H9 (cell line): ENCODE data around the gene FBXO21. TPM values are rescaled to one million over a fixed set of nuclear protein-coding genes. Genes with fewer than 3 reads are reported as not detected.

Source experiments
- DNase-seq: peaks from one replicate; pipeline ENCODE4 v3.0.0-alpha.2; 2017
- H2AFZ ChIP-seq: one replicate; pipeline ENCODE4 v1.6.1; 2013; ENCODE audit warnings: mild to moderate bottlenecking, low read length, control low read depth, moderate library complexity
- H2AK5ac ChIP-seq: 2 replicates; pipeline ENCODE4 v1.6.1; 2013; ENCODE audit warnings: low read length, control low read depth, mixed read lengths; ENCODE audit not compliant: insufficient read length
- H2BK120ac ChIP-seq: one replicate; pipeline ENCODE4 v1.6.1; 2013; ENCODE audit warnings: low read depth, mild to moderate bottlenecking, low read length, control low read depth, inconsistent platforms; ENCODE audit not compliant: poor library complexity, severe bottlenecking
- H2BK12ac ChIP-seq: 2 replicates; pipeline ENCODE4 v1.6.1; 2013; ENCODE audit warnings: low read length, control low read depth, mixed read lengths, low read depth; ENCODE audit not compliant: insufficient read length
- H2BK15ac ChIP-seq: 2 replicates; pipeline ENCODE4 v1.6.1; 2013; ENCODE audit warnings: low read depth, low read length, control low read depth
- H2BK20ac ChIP-seq: one replicate; pipeline ENCODE4 v1.6.1; 2013; ENCODE audit warnings: low read depth, mild to moderate bottlenecking, low read length, control low read depth, inconsistent platforms; ENCODE audit not compliant: poor library complexity, severe bottlenecking
- H2BK5ac ChIP-seq: 2 replicates; pipeline ENCODE4 v1.6.1; 2013; ENCODE audit warnings: low read length, control low read depth, mixed read lengths; ENCODE audit not compliant: insufficient read length
- H3K14ac ChIP-seq: 2 replicates; pipeline ENCODE4 v1.6.1; 2013; ENCODE audit warnings: low read length, control low read depth; ENCODE audit not compliant: insufficient read depth
- H3K18ac ChIP-seq: 2 replicates; pipeline ENCODE4 v1.6.1; 2013; ENCODE audit warnings: low read depth, mild to moderate bottlenecking, mixed read lengths, low read length, control low read depth; ENCODE audit not compliant: insufficient read length
- H3K23ac ChIP-seq: 2 replicates; pipeline ENCODE4 v1.6.1; 2013; ENCODE audit warnings: low read length, control low read depth, mixed read lengths, low read depth; ENCODE audit not compliant: insufficient read length
- H3K23me2 ChIP-seq: 2 replicates; pipeline ENCODE4 v1.6.1; 2013; ENCODE audit warnings: low read depth, mild to moderate bottlenecking, mixed read lengths, low read length, control low read depth; ENCODE audit not compliant: insufficient read length, poor library complexity, severe bottlenecking
- H3K27ac ChIP-seq: 2 replicates; pipeline ENCODE4 v1.5.1; 2013; ENCODE audit warnings: low read length, control low read depth, mixed read lengths, low read depth; ENCODE audit not compliant: insufficient read length
- H3K27me3 ChIP-seq: 2 replicates; pipeline ENCODE4 v1.6.1; 2013; ENCODE audit warnings: low read length, control low read depth, inconsistent platforms; ENCODE audit not compliant: insufficient read depth
- H3K4ac ChIP-seq: 2 replicates; pipeline ENCODE4 v1.6.1; 2013; ENCODE audit warnings: low read depth, mild to moderate bottlenecking, control low read depth, inconsistent platforms, low read length, moderate library complexity
- H3K4me1 ChIP-seq: 2 replicates; pipeline ENCODE4 v1.6.1; 2013; ENCODE audit warnings: low read length, control low read depth, inconsistent platforms; ENCODE audit not compliant: insufficient read depth
- H3K4me2 ChIP-seq: 2 replicates; pipeline ENCODE4 v1.6.1; 2013; ENCODE audit warnings: low read length, control low read depth, mixed read lengths; ENCODE audit not compliant: insufficient read length, insufficient read depth
- H3K56ac ChIP-seq: 2 replicates; pipeline ENCODE4 v1.6.1; 2013; ENCODE audit warnings: low read depth, mild to moderate bottlenecking, mixed read lengths, low read length, control low read depth; ENCODE audit not compliant: insufficient read length
- H3K79me1 ChIP-seq: 2 replicates; pipeline ENCODE4 v1.6.1; 2013; ENCODE audit warnings: low read depth, mild to moderate bottlenecking, moderate library complexity, low read length, control low read depth, inconsistent platforms; ENCODE audit not compliant: insufficient read depth, poor library complexity, severe bottlenecking
- H3K79me2 ChIP-seq: 2 replicates; pipeline ENCODE4 v1.6.1; 2013; ENCODE audit warnings: low read length, control low read depth, inconsistent platforms; ENCODE audit not compliant: insufficient read depth
- H3K9ac ChIP-seq: 2 replicates; pipeline ENCODE4 v1.6.1; 2013; ENCODE audit warnings: low read length, control low read depth, mixed read lengths; ENCODE audit not compliant: insufficient read length; ENCODE audit errors: extremely low read depth
- H3K9me3 ChIP-seq: one replicate; pipeline ENCODE4 v1.6.1; 2013; ENCODE audit warnings: low read depth, low read length, inconsistent platforms; ENCODE audit not compliant: control insufficient read depth
- H3T11ph ChIP-seq: one replicate; pipeline ENCODE4 v1.6.1; 2013; ENCODE audit warnings: mild to moderate bottlenecking, low read length, control low read depth, inconsistent platforms
- H4K20me1 ChIP-seq: one replicate; pipeline ENCODE4 v1.6.1; 2013; ENCODE audit not compliant: control insufficient read depth, insufficient read length, insufficient read depth
- H4K5ac ChIP-seq: 2 replicates; pipeline ENCODE4 v1.6.1; 2013; ENCODE audit warnings: low read depth, mild to moderate bottlenecking, mixed read lengths, low read length, control low read depth; ENCODE audit not compliant: insufficient read length
- H4K8ac ChIP-seq: replicated peaks from 2 replicates; pipeline ENCODE4 v1.6.1; 2013; ENCODE audit warnings: low read length, control low read depth, mixed read lengths, low read depth; ENCODE audit not compliant: insufficient read length
- H4K91ac ChIP-seq: 2 replicates; pipeline ENCODE4 v1.6.1; 2013; ENCODE audit warnings: low read depth, mild to moderate bottlenecking, moderate library complexity, mixed read lengths, low read length, control low read depth; ENCODE audit not compliant: insufficient read length
- H3K27ac Mint-ChIP-seq, 3 experiments: 2 replicates in 2 of 3; 3 replicates in 1 of 3; pipeline ENCODE4 v1.8.0; 2020 to 2021; ENCODE audit warnings: mixed read lengths in 3 of 3, mild to moderate bottlenecking in 1 of 3, moderate library complexity in 1 of 3
- H3K27me3 Mint-ChIP-seq: 2 replicates; pipeline ENCODE4 v1.8.0; 2021; ENCODE audit warnings: low read depth, mild to moderate bottlenecking, moderate library complexity, mixed read lengths
- H3K36me3 Mint-ChIP-seq, 3 experiments: 2 replicates in 2 of 3; 3 replicates in 1 of 3; pipeline ENCODE4 v1.8.0; 2020 to 2021; ENCODE audit warnings: low read depth in 3 of 3, mixed read lengths in 3 of 3; ENCODE audit not compliant: insufficient read depth in 1 of 3
- H3K4me1 Mint-ChIP-seq, 2 experiments: 2 replicates each; pipeline ENCODE4 v1.8.0; 2020; ENCODE audit warnings: mixed read lengths in 2 of 2
- H3K4me3 Mint-ChIP-seq, 2 experiments: 2 replicates in 1 of 2; 3 replicates in 1 of 2; pipeline ENCODE4 v1.8.0; 2020 to 2021; ENCODE audit warnings: mild to moderate bottlenecking in 2 of 2, mixed read lengths in 2 of 2, moderate library complexity in 1 of 2
- H3K9me3 Mint-ChIP-seq, 2 experiments: 2 replicates in 1 of 2; 3 replicates in 1 of 2; pipeline ENCODE4 v1.8.0; 2020; ENCODE audit warnings: mild to moderate bottlenecking in 2 of 2, mixed read lengths in 2 of 2, moderate library complexity in 1 of 2
- CTCF ChIP-seq: fragments of 200-600 bp; sonication (generic); conservative IDR thresholded peaks from 3 replicates; pipeline ENCODE4 v1.8.0; 2021; ENCODE audit warnings: antibody characterized with exemption, mild to moderate bottlenecking
- WGBS: extraction: QIAGEN DNeasy Blood & Tissue Kit; methylation state at CpG from one replicate; pipeline ENCODE4 v1.1.7; 2013; ENCODE audit warnings: missing lambda C conversion rate, low lambda C conversion rate, mixed read lengths; ENCODE audit not compliant: insufficient read length; ENCODE audit errors: extremely low coverage; 5-methylcytosine and 5-hydroxymethylcytosine counted together
- total RNA-seq: library from RNA; stranded (reverse); gene quantifications from 2 replicates; pipeline ENCODE4 v1.2.1, GENCODE V29; 2021

Gene FBXO21
- total RNA-seq, 1 experiment from 2014 or later = 58.6 TPM

GRCh38 chr12:117235261-117235660, 45.0 kb upstream of the FBXO21 start:
- no peak overlapping the region for H2AK5ac ChIP-seq
- no peaks in the 10 kb centered on the region for H4K20me1 ChIP-seq
- no peak overlapping the region for H3K27ac ChIP-seq
- no peak overlapping the region for H4K5ac ChIP-seq
- no peak overlapping the region for H4K8ac ChIP-seq
- no peak overlapping the region for H2AFZ ChIP-seq
- no peak overlapping the region for H3K14ac ChIP-seq
- no peak overlapping the region for H2BK20ac ChIP-seq
- H3K9ac ChIP-seq = no peak overlapping the region
- no peak overlapping the region for H3K18ac ChIP-seq
- H3K4me2 ChIP-seq = no peak overlapping the region
- no peak overlapping the region for H2BK12ac ChIP-seq
- H3K4ac ChIP-seq = no peak overlapping the region
- 0 out of 2 replicates have a peak, but pooled peaks cover 2% of the 10 kb centered on the region for H3K27me3 Mint-ChIP-seq
- no peak overlapping the region for H3K4me3 Mint-ChIP-seq
- TF ChIP-seq CTCF = no peak
- peaks cover 3% of the 10 kb centered on the region; the same call in 1 of the 2 replicates for H3K4me1 ChIP-seq
- H3K27me3 ChIP-seq = no peaks in the 10 kb centered on the region
- no peaks in the 10 kb centered on the region for H3K23me2 ChIP-seq
- H3K4me1 Mint-ChIP-seq = peaks cover 19 to 33% of the 10 kb centered on the region in 2 experiments
- H3K27ac Mint-ChIP-seq = 0 out of 7 replicates have a peak overlapping the region, but pooled peaks of 1 of the 3 experiments have one; percentile 32
- H3K36me3 Mint-ChIP-seq = no peaks in the 10 kb centered on the region
- no peak overlapping the region for H3K56ac ChIP-seq
- no peak overlapping the region for H2BK15ac ChIP-seq
- H2BK5ac ChIP-seq = no peak overlapping the region
- no peak overlapping the region for H4K91ac ChIP-seq
- H3K9me3 ChIP-seq = no peaks in the 10 kb centered on the region
- no peak overlapping the region for H3K23ac ChIP-seq
- H3K79me1 ChIP-seq = no peaks in the 10 kb centered on the region
- H2BK120ac ChIP-seq = no peak overlapping the region
- H3K9me3 Mint-ChIP-seq = no peaks in the 10 kb centered on the region
- no peak for DNase-seq
- H3K79me2 ChIP-seq = no peaks in the 10 kb centered on the region
- no CpG with 5 or more reads among the region's 2 CpGs for WGBS
- H3T11ph ChIP-seq = no peak overlapping the region
